Calu3 (cell line): ENCODE measurements around the gene CUBN. TPM values are rescaled to one million over a fixed set of nuclear protein-coding genes. Genes with fewer than 3 reads are reported as not detected.

Source experiments
- BruUV-seq: library from RNA; stranded (reverse); fragments of 400-500 nt; replicated peaks from 2 replicates; lab custom pipeline; 2021; lab: Mats Ljungman, UMichigan
- CTCF ChIA-PET: fragments of 300-600 bp; sonication (Branson Sonifier 250); formaldehyde crosslinking; loops from one replicate; lab custom pipeline; 2022; ENCODE audit warnings: antibody characterized with exemption; lab: Charles Lee
- DNase-seq: peaks from one replicate; pipeline ENCODE4 v3.0.0; 2022
- H3K27ac Mint-ChIP-seq: one replicate; pipeline ENCODE4 v1.8.0; 2022; ENCODE audit warnings: mixed read lengths; ENCODE audit not compliant: unreplicated experiment
- H3K27me3 Mint-ChIP-seq: one replicate; pipeline ENCODE4 v1.8.0; 2022; ENCODE audit warnings: mixed read lengths; ENCODE audit not compliant: unreplicated experiment
- H3K36me3 Mint-ChIP-seq: one replicate; pipeline ENCODE4 v1.8.0; 2022; ENCODE audit warnings: mild to moderate bottlenecking, moderate library complexity, mixed read lengths; ENCODE audit not compliant: insufficient read depth, unreplicated experiment
- H3K4me1 Mint-ChIP-seq: one replicate; pipeline ENCODE4 v1.8.0; 2022; ENCODE audit warnings: mild to moderate bottlenecking, low read depth, mixed read lengths; ENCODE audit not compliant: unreplicated experiment
- H3K4me3 Mint-ChIP-seq: one replicate; pipeline ENCODE4 v1.8.0; 2022; ENCODE audit warnings: mild to moderate bottlenecking, low read depth, moderate library complexity, mixed read lengths; ENCODE audit not compliant: unreplicated experiment
- H3K9me3 Mint-ChIP-seq: one replicate; pipeline ENCODE4 v1.8.0; 2022; ENCODE audit warnings: low read depth, mixed read lengths; ENCODE audit not compliant: unreplicated experiment
- CTCF ChIP-seq: fragments of 200-600 bp; IDR thresholded peaks from one replicate; pipeline ENCODE4 v1.8.0; 2022; ENCODE audit warnings: antibody characterized with exemption; ENCODE audit not compliant: unreplicated experiment
- intact Hi-C: fragments of 100-400 bp; cut with micrococcal nuclease; formaldehyde crosslinking; loops from one replicate; pipeline ENCODE4 v1.10.0; 2022; ENCODE audit not compliant: unreplicated experiment
- total RNA-seq: library from RNA; stranded (reverse); gene quantifications from 2 replicates; pipeline ENCODE4 v1.2.3, GENCODE V29; 2022

Gene CUBN
- total RNA-seq, 1 experiment from 2014 or later, result 0.92 TPM

- no TSS peak for BruUV-seq
- TF ChIP-seq CTCF, result no peak
- intact Hi-C loops, result no loop called here
- Mint-ChIP-seq H3K27ac (no peak overlapping the region), H3K36me3 (no peaks in the 10 kb centered on the region), H3K27me3 (no peaks in the 10 kb centered on the region), H3K9me3 (no peaks in the 10 kb centered on the region), H3K4me1 (no peaks in the 10 kb centered on the region), H3K4me3 (no peak overlapping the region)
- CTCF ChIA-PET, result no interaction called here
- DNase-seq, result no peak
Observed at GRCh38 chr10:16931930-16932329, 197.7 kb downstream of the CUBN start.

- TF ChIP-seq CTCF, result no peak
- H3K4me3 Mint-ChIP-seq, result no peak overlapping the region
- BruUV-seq, result no TSS peak
- intact Hi-C loops, result no loop called here
- H3K4me1 Mint-ChIP-seq, result no peaks in the 10 kb centered on the region
- no peaks in the 10 kb centered on the region for H3K27me3 Mint-ChIP-seq
- H3K9me3 Mint-ChIP-seq, result no peaks in the 10 kb centered on the region
- CTCF ChIA-PET, result no interaction called here
- no peak overlapping the region for H3K27ac Mint-ChIP-seq
- no peaks in the 10 kb centered on the region for H3K36me3 Mint-ChIP-seq
- DNase-seq, result no peak
Observed at GRCh38 chr10:16930540-16930939, 199.1 kb downstream of the CUBN start.

GRCh38 chr10:16929069-16929468 is 200.5 kb downstream of the CUBN start:
- no TSS peak for BruUV-seq
- H3K27me3 Mint-ChIP-seq, result no peaks in the 10 kb centered on the region
- no peaks in the 10 kb centered on the region for H3K36me3 Mint-ChIP-seq
- H3K4me3 Mint-ChIP-seq, result no peak overlapping the region
- H3K27ac Mint-ChIP-seq, result no peak overlapping the region
- no peak for TF ChIP-seq CTCF
- H3K9me3 Mint-ChIP-seq, result no peaks in the 10 kb centered on the region
- DNase-seq, result no peak
- CTCF ChIA-PET, result no interaction called here
- H3K4me1 Mint-ChIP-seq, result no peaks in the 10 kb centered on the region
- intact Hi-C loops, result no loop called here

GRCh38 chr10:16927546-16927945 is 202.1 kb downstream of the CUBN start:
- H3K4me3 Mint-ChIP-seq, result no peak overlapping the region
- no peaks in the 10 kb centered on the region for H3K27me3 Mint-ChIP-seq
- no peak for DNase-seq
- TF ChIP-seq CTCF, result no peak
- no peaks in the 10 kb centered on the region for H3K4me1 Mint-ChIP-seq
- intact Hi-C loops, result no loop called here
- H3K36me3 Mint-ChIP-seq, result no peaks in the 10 kb centered on the region
- CTCF ChIA-PET, result no interaction called here
- H3K27ac Mint-ChIP-seq, result no peak overlapping the region
- BruUV-seq, result no TSS peak
- H3K9me3 Mint-ChIP-seq, result no peaks in the 10 kb centered on the region
